ENCODE data around the gene HAS3. TPM values are rescaled to one million over a fixed set of nuclear protein-coding genes. Genes with fewer than 3 reads are reported as not detected.

Gene HAS3
- total and polyA plus RNA-seq, 4 donors, result 0.09 to 0.75 (median 0.26) TPM

DNA sequence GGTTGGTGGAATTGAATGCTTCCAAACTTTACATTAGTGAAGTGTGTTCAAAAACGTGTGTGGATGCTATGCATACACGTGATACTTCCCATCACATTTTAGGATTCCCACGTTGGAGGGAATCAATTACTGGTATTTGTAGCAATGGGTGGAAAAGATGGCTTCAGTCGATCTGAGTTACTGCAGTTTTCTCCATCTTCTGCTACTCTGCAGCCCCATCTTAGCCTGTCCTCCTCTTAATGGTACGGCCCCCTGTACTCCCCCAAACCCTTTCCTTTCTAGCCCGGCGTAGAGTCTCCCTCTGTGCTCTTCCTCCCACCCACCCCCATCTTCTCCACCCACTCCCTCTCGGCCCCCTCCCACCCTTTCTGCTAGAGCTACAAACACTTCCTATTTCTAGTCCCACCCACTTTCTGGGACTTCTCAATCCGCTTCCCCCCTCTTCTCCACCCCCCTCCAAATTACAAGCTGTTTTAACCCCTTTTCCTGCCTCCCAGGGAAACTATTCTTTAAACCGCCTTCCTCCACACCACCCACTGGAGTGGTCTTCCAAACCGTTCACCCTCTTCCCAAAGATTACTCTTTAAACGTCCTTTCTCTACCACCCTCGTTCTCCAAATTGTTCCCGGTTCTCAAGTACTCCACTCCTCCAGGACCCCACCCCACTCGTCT, 25.9 kb downstream of the HAS3 start:
- Histone ChIP-seq H3K9ac (ENCODE audit: low read depth in 1 of 2, low read length in 2 of 2) (peak overlapping the region; percentile 75 to 85), H3K4me3 (ENCODE audit: low read depth in 1 of 3, low read length in 3 of 3) (peak overlapping the region; percentile 90 to 99 (median 93)), H3K36me3 (ENCODE audit: control insufficient read depth in 4 of 4, insufficient read depth in 3 of 4, low read depth in 1 of 4, low read length in 3 of 4) (peaks cover 0 to 2% (median 0%) of the 10 kb centered on the region in 4 donors), H3K27ac (ENCODE audit: low read depth in 1 of 2, low read length in 2 of 2) (peak overlapping the region; percentile 86), H3K4me1 (ENCODE audit: control insufficient read depth in 4 of 4, insufficient read depth in 4 of 4, low read length in 3 of 4) (peaks cover 0 to 31% (median 18%) of the 10 kb centered on the region in 4 donors), H3K9me3 (ENCODE audit: control insufficient read depth in 4 of 4, low read length in 3 of 4) (no peaks in the 10 kb centered on the region), H3K27me3 (ENCODE audit: control insufficient read depth in 4 of 4, insufficient read depth in 4 of 4, low read length in 3 of 4) (no peaks in the 10 kb centered on the region)
- TF ChIP-seq GABPA (IDR thresholded peaks at IDR 0.05 in 1 of 2, conservative IDR thresholded peaks at IDR 0.05 in 1 of 2), result no peak
- TF ChIP-seq SP1 (IDR thresholded peaks at IDR 0.05), result no peak
- no peak for TF ChIP-seq EGR1 (IDR thresholded peaks at IDR 0.05; ENCODE audit: low read depth in 2 of 2)
- no peak for TF ChIP-seq FOXA2 (IDR thresholded peaks at IDR 0.05)
- TF ChIP-seq HNF4G (IDR thresholded peaks at IDR 0.05), result no peak
- no peak for TF ChIP-seq YY1 (IDR thresholded peaks at IDR 0.05)
- no peak for TF ChIP-seq JUND (IDR thresholded peaks at IDR 0.05)
- TF ChIP-seq HNF4A (conservative IDR thresholded peaks at IDR 0.05), result no peak
- TF ChIP-seq, protein P1, sequence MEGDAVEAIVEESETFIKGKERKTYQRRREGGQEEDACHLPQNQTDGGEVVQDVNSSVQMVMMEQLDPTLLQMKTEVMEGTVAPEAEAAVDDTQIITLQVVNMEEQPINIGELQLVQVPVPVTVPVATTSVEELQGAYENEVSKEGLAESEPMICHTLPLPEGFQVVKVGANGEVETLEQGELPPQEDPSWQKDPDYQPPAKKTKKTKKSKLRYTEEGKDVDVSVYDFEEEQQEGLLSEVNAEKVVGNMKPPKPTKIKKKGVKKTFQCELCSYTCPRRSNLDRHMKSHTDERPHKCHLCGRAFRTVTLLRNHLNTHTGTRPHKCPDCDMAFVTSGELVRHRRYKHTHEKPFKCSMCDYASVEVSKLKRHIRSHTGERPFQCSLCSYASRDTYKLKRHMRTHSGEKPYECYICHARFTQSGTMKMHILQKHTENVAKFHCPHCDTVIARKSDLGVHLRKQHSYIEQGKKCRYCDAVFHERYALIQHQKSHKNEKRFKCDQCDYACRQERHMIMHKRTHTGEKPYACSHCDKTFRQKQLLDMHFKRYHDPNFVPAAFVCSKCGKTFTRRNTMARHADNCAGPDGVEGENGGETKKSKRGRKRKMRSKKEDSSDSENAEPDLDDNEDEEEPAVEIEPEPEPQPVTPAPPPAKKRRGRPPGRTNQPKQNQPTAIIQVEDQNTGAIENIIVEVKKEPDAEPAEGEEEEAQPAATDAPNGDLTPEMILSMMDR (IDR thresholded peaks at IDR 0.05; ENCODE audit: low read depth, low read length, missing input control), result no peak
- no peak for TF ChIP-seq NR2F2 (IDR thresholded peaks at IDR 0.05)
- no peak for TF ChIP-seq TAF1 (conservative IDR thresholded peaks at IDR 0.05)
- no peak for TF ChIP-seq ATF3 (IDR thresholded peaks at IDR 0.05)
- TF ChIP-seq, protein P2, sequence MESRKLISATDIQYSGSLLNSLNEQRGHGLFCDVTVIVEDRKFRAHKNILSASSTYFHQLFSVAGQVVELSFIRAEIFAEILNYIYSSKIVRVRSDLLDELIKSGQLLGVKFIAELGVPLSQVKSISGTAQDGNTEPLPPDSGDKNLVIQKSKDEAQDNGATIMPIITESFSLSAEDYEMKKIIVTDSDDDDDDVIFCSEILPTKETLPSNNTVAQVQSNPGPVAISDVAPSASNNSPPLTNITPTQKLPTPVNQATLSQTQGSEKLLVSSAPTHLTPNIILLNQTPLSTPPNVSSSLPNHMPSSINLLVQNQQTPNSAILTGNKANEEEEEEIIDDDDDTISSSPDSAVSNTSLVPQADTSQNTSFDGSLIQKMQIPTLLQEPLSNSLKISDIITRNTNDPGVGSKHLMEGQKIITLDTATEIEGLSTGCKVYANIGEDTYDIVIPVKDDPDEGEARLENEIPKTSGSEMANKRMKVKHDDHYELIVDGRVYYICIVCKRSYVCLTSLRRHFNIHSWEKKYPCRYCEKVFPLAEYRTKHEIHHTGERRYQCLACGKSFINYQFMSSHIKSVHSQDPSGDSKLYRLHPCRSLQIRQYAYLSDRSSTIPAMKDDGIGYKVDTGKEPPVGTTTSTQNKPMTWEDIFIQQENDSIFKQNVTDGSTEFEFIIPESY (IDR thresholded peaks at IDR 0.05), result no peak
- TF ChIP-seq, protein P3, sequence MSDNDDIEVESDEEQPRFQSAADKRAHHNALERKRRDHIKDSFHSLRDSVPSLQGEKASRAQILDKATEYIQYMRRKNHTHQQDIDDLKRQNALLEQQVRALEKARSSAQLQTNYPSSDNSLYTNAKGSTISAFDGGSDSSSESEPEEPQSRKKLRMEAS (IDR thresholded peaks at IDR 0.05), result no peak
- no peak for TF ChIP-seq RAD21 (IDR thresholded peaks at IDR 0.05)
- TF ChIP-seq FOXA1 (IDR thresholded peaks at IDR 0.05), result no peak
- no peak for TF ChIP-seq RXRA (IDR thresholded peaks at IDR 0.05)
- TF ChIP-seq REST (IDR thresholded peaks at IDR 0.05), result no peak
- 14% methylated on average over 15 of the region's 15 CpGs for WGBS
- DNase-seq (ENCODE audit: low spot score), result no peak
